Neural crest cell (in vitro differentiated cells): Measurements from ENCODE around the gene PCCA. TPM values are rescaled to one million over a fixed set of nuclear protein-coding genes. Genes with fewer than 3 reads are reported as not detected.

Experiments used
- DNase-seq: peaks from one replicate; pipeline ENCODE4 v3.0.0; 2021; ENCODE audit warnings: low read depth, mixed read lengths, low spot score
- H3K27ac Mint-ChIP-seq: one replicate; pipeline ENCODE4 v1.8.0; 2021; ENCODE audit warnings: mild to moderate bottlenecking, mixed read lengths; ENCODE audit not compliant: unreplicated experiment
- H3K27me3 Mint-ChIP-seq: 2 replicates; pipeline ENCODE4 v1.8.0; 2021; ENCODE audit warnings: low read depth, mild to moderate bottlenecking, mixed read lengths
- H3K36me3 Mint-ChIP-seq: 2 replicates; pipeline ENCODE4 v1.8.0; 2021; ENCODE audit warnings: low read depth, mild to moderate bottlenecking, mixed read lengths
- H3K4me1 Mint-ChIP-seq: 2 replicates; pipeline ENCODE4 v1.8.0; 2021; ENCODE audit warnings: mixed read lengths
- H3K4me3 Mint-ChIP-seq: one replicate; pipeline ENCODE4 v1.8.0; 2021; ENCODE audit warnings: mild to moderate bottlenecking, mixed read lengths
- H3K9me3 Mint-ChIP-seq: 2 replicates; pipeline ENCODE4 v1.8.0; 2021; ENCODE audit warnings: mixed read lengths
- total RNA-seq: library from RNA; stranded (reverse); gene quantifications from 2 replicates; pipeline ENCODE4 v1.2.1, GENCODE V29; 2021
- TF ChIP-seq, protein P1 (sequence below): fragments of 200-600 bp; sonication (generic); conservative IDR thresholded peaks from 2 replicates; pipeline ENCODE4 v1.5.0; 2021; ENCODE audit warnings: antibody characterized with exemption, mild to moderate bottlenecking

Gene PCCA
- total RNA-seq, 1 donor from 2014 or later: 40.6 TPM

DNA sequence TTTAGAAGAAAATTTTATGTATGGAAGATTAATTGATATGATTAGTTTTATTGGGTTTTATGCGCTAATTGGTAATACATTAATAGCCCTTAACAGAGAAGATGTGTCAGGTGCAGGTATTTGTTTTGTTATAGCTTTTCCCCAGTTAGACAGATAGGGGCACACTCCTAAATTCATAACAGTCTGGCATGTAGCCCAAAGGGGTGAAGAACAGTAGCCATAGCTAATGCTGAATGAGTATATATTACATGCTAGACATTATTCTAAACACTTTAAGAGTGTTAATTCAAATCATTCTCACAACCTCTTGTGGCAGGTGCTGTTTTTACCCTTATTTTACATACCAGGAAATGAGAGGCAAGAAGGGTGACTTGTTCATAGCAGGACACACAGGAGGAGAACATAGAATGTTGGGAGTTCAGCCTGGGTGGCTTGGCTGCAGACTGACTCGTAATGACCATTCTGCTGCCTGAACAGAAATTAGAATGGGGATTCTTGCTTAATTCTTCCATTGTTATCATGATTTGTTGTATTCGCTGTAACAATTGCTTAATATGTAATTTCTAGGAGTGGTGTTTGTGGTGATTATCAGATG is 20.1 kb downstream of the PCCA start:
- TF ChIP-seq, protein P1, sequence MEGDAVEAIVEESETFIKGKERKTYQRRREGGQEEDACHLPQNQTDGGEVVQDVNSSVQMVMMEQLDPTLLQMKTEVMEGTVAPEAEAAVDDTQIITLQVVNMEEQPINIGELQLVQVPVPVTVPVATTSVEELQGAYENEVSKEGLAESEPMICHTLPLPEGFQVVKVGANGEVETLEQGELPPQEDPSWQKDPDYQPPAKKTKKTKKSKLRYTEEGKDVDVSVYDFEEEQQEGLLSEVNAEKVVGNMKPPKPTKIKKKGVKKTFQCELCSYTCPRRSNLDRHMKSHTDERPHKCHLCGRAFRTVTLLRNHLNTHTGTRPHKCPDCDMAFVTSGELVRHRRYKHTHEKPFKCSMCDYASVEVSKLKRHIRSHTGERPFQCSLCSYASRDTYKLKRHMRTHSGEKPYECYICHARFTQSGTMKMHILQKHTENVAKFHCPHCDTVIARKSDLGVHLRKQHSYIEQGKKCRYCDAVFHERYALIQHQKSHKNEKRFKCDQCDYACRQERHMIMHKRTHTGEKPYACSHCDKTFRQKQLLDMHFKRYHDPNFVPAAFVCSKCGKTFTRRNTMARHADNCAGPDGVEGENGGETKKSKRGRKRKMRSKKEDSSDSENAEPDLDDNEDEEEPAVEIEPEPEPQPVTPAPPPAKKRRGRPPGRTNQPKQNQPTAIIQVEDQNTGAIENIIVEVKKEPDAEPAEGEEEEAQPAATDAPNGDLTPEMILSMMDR: no peak
- Mint-ChIP-seq H3K27me3 (no peaks in the 10 kb centered on the region), H3K4me3 (no peak overlapping the region), H3K4me1 (no peaks in the 10 kb centered on the region), H3K36me3 (peaks cover 6% of the 10 kb centered on the region), H3K9me3 (no peaks in the 10 kb centered on the region), H3K27ac (no peak overlapping the region)
- no peak for DNase-seq

DNA sequence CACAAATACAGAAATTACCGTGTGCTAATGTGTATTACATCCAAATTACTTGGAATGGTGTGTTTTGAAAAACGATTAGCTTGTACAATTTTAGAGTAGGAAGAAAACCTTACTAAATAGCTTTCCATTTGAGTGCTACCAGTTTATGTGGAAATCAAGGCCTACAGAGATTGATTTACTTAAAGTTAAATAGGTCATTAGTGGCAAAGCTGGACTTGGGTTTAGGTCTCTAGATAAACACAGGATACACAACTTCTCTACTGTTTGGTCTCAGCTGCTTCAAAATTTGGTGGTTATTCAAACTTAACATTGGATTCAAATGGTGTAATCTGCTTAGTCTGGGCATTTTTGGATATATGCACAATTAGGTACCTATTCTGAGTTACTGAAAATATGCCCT is 21.4 kb downstream of the PCCA start:
- DNase-seq: no peak
- TF ChIP-seq, protein P1: no peak
- no peaks in the 10 kb centered on the region for H3K9me3 Mint-ChIP-seq
- no peaks in the 10 kb centered on the region for H3K4me1 Mint-ChIP-seq
- peaks cover 3% of the 10 kb centered on the region for H3K36me3 Mint-ChIP-seq
- no peak overlapping the region for H3K4me3 Mint-ChIP-seq
- no peaks in the 10 kb centered on the region for H3K27me3 Mint-ChIP-seq
- no peak overlapping the region for H3K27ac Mint-ChIP-seq

DNA sequence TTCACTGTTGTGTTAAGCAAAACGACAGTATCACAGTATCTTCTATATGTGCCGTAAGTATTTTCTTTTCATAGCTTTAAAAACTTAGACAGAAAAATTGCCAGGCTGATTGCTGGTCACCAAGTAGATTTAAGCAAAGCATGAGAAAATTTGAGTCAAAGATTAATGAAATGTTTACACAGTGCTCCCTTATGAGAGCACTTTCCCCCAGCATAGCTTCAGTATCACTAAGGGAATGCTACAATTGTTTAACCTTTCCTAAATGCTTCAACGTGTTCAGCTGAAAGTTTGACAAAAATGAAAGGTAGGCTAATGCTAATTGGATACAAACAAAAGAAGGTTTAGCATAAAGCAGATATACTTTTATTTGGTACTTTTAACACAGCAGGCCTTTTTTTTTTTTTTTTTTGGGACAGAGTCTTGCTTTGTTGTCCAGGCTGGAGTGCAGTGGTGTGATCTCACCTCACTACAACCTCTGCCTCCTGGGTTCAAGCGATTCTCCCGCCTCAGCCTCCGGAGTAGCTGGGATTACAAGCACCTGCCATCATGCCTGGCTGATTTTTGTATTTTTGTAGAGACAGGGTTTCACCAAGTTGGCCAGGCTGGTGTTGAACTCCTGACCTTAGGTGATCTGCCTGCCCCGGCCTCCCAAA is 23.4 kb downstream of the PCCA start:
- H3K4me3 Mint-ChIP-seq: no peak overlapping the region
- H3K36me3 Mint-ChIP-seq: peaks cover 3% of the 10 kb centered on the region
- no peaks in the 10 kb centered on the region for H3K9me3 Mint-ChIP-seq
- H3K4me1 Mint-ChIP-seq: no peaks in the 10 kb centered on the region
- H3K27ac Mint-ChIP-seq: no peak overlapping the region
- TF ChIP-seq, protein P1: no peak
- no peaks in the 10 kb centered on the region for H3K27me3 Mint-ChIP-seq
- no peak for DNase-seq

DNA sequence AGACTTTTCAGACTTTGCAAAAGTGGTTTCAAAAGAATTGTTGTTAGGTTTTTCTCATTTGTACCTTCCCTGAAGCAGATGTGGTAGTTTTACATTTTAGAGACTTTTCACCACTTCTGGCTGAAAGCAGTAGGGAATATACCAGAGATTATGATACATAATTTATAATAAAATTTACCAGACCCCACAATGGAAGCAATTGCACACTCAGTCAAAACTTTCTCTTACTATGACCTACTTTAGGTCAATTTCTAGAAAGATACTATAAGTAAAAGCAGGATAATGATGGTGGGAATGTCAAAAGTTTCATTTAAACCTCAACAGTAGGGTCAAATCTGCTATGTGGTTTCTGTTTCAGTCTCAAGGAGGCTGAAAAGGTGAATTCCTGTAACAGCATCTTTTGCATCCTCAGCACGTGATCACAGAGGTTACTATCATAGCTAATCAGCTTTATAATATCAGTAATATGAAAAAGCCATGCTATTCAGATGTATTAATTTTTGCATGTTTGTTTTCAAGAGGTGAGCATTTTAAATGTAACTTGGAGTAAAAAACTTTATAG is 26.9 kb downstream of the PCCA start:
- DNase-seq: no peak

DNA sequence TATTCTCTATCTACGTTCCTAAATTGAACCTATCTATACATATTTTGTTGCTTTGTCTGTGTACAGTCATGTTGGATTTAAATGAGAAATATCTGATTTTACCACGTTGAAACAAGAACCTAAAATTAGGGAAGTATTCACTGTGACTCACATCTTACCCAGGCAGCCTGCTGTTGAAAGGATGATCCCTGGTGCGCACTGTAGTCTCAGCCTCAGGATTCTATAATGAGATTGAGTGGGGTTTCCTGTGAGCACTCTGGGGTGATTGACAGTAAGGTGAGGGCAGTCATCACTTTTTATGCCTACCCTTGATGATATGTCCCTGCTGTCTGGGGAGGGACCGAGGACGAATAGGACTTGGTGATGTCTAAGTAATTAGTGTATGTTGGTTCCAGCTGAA is 35.4 kb downstream of the PCCA start:
- Mint-ChIP-seq H3K36me3 (peaks cover 25% of the 10 kb centered on the region), H3K4me3 (no peak overlapping the region), H3K9me3 (peaks cover 12% of the 10 kb centered on the region), H3K27ac (no peak overlapping the region), H3K4me1 (no peaks in the 10 kb centered on the region), H3K27me3 (no peaks in the 10 kb centered on the region)
- TF ChIP-seq, protein P1: no peak
- no peak for DNase-seq

More for the DNA sequence above, 26.9 kb downstream of the PCCA start:
- H3K27me3 Mint-ChIP-seq: no peaks in the 10 kb centered on the region
- TF ChIP-seq, protein P1: no peak
- H3K9me3 Mint-ChIP-seq: peaks cover 5% of the 10 kb centered on the region
- H3K27ac Mint-ChIP-seq: no peak overlapping the region
- H3K4me3 Mint-ChIP-seq: no peak overlapping the region
- H3K4me1 Mint-ChIP-seq: no peaks in the 10 kb centered on the region
- H3K36me3 Mint-ChIP-seq: peaks cover 18% of the 10 kb centered on the region
